ENCODE results near the gene TRIM61. TPM values are rescaled to one million over a fixed set of nuclear protein-coding genes. Genes with fewer than 3 reads are reported as not detected.

The TRIM61 gene
- total and polyA plus RNA-seq, 2 of the 4 experiments (the other 2 are of a cell fraction): 1.5 to 4.7 TPM

- no CpG with 5 or more reads among the region's 3 CpGs for WGBS, 2 experiments (ENCODE audit: extremely low coverage in 2 of 2, insufficient read length in 1 of 2)
Measured at GRCh38 chr4:164924670-164925238, 52.7 kb downstream of the TRIM61 start.

More at GRCh38 chr4:164924670-164925238, 52.7 kb downstream of the TRIM61 start:
- Histone ChIP-seq H4K91ac (ENCODE audit: insufficient read depth, low read depth, low read length) (no peak overlapping the region), H2BK120ac (ENCODE audit: low read depth, low read length) (no peak overlapping the region), H3K36me3 (ENCODE audit: control insufficient read depth, insufficient read depth, low read length) (no peaks in the 10 kb centered on the region), H3K27me3 (ENCODE audit: control insufficient read depth, insufficient read depth, low read length) (no peaks in the 10 kb centered on the region), H3K27ac (ENCODE audit: insufficient read depth, low read length) (no peak overlapping the region), H4K5ac (ENCODE audit: low read depth, low read length) (no peak overlapping the region), H2AFZ (replicated peaks; ENCODE audit: low read length, poor library complexity) (no peak overlapping the region), H3K4me2 (ENCODE audit: low read depth, low read length) (no peak overlapping the region), H3K9ac (ENCODE audit: low read depth, low read length) (no peak overlapping the region), H3K14ac (replicated peaks; ENCODE audit: low read depth, low read length) (no peak overlapping the region), H3K4me3 (ENCODE audit: insufficient read depth, low read depth, low read length) (no peak overlapping the region), H3K9me3 (ENCODE audit: control insufficient read depth, insufficient read depth, low read length) (no peaks in the 10 kb centered on the region), H3K4ac (ENCODE audit: low read depth, low read length) (no peak overlapping the region), H4K8ac (ENCODE audit: low read depth in 2 of 2, low read length in 2 of 2) (no peak overlapping the region), H3K79me1 (ENCODE audit: low read depth in 1 of 2, low read length in 2 of 2) (no peaks in the 10 kb centered on the region), H3K4me1 (ENCODE audit: control insufficient read depth, insufficient read depth, low read length) (no peaks in the 10 kb centered on the region), H4K20me1 (ENCODE audit: insufficient read depth, low read length) (no peaks in the 10 kb centered on the region), H2BK20ac (ENCODE audit: low read depth, low read length) (no peak overlapping the region), H3K9me1 (ENCODE audit: insufficient read depth, low read length) (no peaks in the 10 kb centered on the region), H2BK15ac (ENCODE audit: low read depth, low read length) (no peak overlapping the region), H2AK9ac (replicated peaks; ENCODE audit: low read depth, low read length, poor library complexity) (no peak overlapping the region), H2BK5ac (ENCODE audit: low read depth, low read length, poor library complexity, severe bottlenecking) (no peak overlapping the region), H3K18ac (ENCODE audit: low read depth, low read length) (no peak overlapping the region), H3K23ac (ENCODE audit: low read depth, low read length) (no peak overlapping the region), H3K56ac (ENCODE audit: extremely low read depth, insufficient read depth, low read length) (no peak overlapping the region), H2AK5ac (ENCODE audit: low read depth, low read length) (no peak overlapping the region)
- in situ Hi-C loops (cut with MboI; ENCODE audit: low sequenced_read_pairs): no loop called here
- ChIA-PET POLR2A (ENCODE audit: unreplicated experiment) (no interaction called here), CTCF (no interaction called here)
- BruUV-seq (replicated peaks): no TSS peak
- intact Hi-C loops (cut with micrococcal nuclease): no loop called here
- dilution Hi-C loops (cut with HindIII; ENCODE audit: low sequenced_read_pairs, unreplicated experiment): no loop called here
- no peak for DNase-seq
- no peak for ATAC-seq (ENCODE audit: low read depth)
- no peak for TF ChIP-seq POLR2A (IDR thresholded peaks at IDR 0.05; ENCODE audit: low read depth, low read length)
- TF ChIP-seq CEBPB (IDR thresholded peaks at IDR 0.05; ENCODE audit: low read depth, low read length): no peak
- TF ChIP-seq BHLHE40 (IDR thresholded peaks at IDR 0.05; ENCODE audit: low read depth, low read length): no peak
- no peak for TF ChIP-seq CTCF (conservative IDR thresholded peaks at IDR 0.05; ENCODE audit: low read depth, low read length)
- TF ChIP-seq RCOR1 (IDR thresholded peaks at IDR 0.05; ENCODE audit: insufficient replicate concordance, low read length): no peak
- TF ChIP-seq ELK1 (IDR thresholded peaks at IDR 0.05; ENCODE audit: borderline replicate concordance, low read depth, low read length): no peak
- TF ChIP-seq MXI1 (IDR thresholded peaks at IDR 0.05; ENCODE audit: borderline replicate concordance, low read depth, low read length): no peak
- TF ChIP-seq RAD21 (IDR thresholded peaks at IDR 0.05; ENCODE audit: low read length): no peak
- no peak for TF ChIP-seq USF2 (IDR thresholded peaks at IDR 0.05; ENCODE audit: low read depth, low read length)
- TF ChIP-seq RFX5 (IDR thresholded peaks at IDR 0.05; ENCODE audit: low read depth, low read length): no peak
- TF ChIP-seq CHD1 (IDR thresholded peaks at IDR 0.05; ENCODE audit: low read depth, low read length): no peak
- TF ChIP-seq FOS (IDR thresholded peaks at IDR 0.05; ENCODE audit: low read depth, low read length): no peak
- no peak for TF ChIP-seq MAZ (IDR thresholded peaks at IDR 0.05; ENCODE audit: borderline replicate concordance, low read depth, low read length)
- TF ChIP-seq SMC3 (IDR thresholded peaks at IDR 0.05; ENCODE audit: low read depth, low read length): no peak
- no peak for TF ChIP-seq MAFK (IDR thresholded peaks at IDR 0.05; ENCODE audit: low read depth, low read length)
- no peak for TF ChIP-seq NFE2L2 (IDR thresholded peaks at IDR 0.05; ENCODE audit: low read depth, low read length)

Data from IMR-90 (cell line).